ENCODE measurements around the gene MTMR11.

GRCh38 chr1:149972547-149972946 lies 35.9 kb upstream of the MTMR11 start:
- no peak for TF ChIP-seq CTCF (IDR thresholded peaks at IDR 0.05; ENCODE audit: low read length)
- no peak for TF ChIP-seq EZH2 (IDR thresholded peaks at IDR 0.05; ENCODE audit: borderline replicate concordance, low read length)
